ENCODE measurements around the gene THBS4.

DNA sequence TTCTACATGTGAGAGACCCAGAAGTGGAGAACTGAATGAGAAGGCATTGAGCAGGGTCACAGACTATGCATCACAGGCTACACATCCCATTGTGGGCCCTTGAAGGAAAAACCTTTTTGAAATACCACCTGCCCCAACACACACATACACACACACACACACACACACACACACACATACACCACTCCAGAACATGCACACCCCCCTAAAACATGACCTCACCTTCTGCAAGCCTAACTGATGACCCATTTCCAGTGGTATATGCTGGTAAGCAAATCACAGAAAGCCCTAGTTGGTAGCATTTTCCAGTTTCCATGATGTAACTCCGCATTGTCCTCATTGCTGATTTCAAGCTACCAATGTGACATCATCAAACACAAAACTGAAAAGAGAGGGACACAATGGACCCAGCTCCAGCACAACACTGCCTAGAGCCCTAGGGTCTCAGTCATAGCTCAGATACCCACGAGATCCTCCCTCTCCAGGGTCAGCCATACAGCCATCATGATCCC is 36.4 kb downstream of the THBS4 start:
- no peak for TF ChIP-seq FOXM1 (IDR thresholded peaks at IDR 0.05; ENCODE audit: borderline replicate concordance)
- TF ChIP-seq L3MBTL2 (conservative IDR thresholded peaks at IDR 0.05), result no peak
- no peak for TF ChIP-seq SP1 (IDR thresholded peaks at IDR 0.05)
- TF ChIP-seq, protein P1, sequence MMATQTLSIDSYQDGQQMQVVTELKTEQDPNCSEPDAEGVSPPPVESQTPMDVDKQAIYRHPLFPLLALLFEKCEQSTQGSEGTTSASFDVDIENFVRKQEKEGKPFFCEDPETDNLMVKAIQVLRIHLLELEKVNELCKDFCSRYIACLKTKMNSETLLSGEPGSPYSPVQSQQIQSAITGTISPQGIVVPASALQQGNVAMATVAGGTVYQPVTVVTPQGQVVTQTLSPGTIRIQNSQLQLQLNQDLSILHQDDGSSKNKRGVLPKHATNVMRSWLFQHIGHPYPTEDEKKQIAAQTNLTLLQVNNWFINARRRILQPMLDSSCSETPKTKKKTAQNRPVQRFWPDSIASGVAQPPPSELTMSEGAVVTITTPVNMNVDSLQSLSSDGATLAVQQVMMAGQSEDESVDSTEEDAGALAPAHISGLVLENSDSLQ (IDR thresholded peaks at IDR 0.05), result no peak
- TF ChIP-seq ELF4 (IDR thresholded peaks at IDR 0.05), result no peak
- TF ChIP-seq SUZ12 (IDR thresholded peaks at IDR 0.05), result no peak
- TF ChIP-seq FOXK2 (IDR thresholded peaks at IDR 0.05), result no peak
- TF ChIP-seq BHLHE40 (IDR thresholded peaks at IDR 0.05; ENCODE audit: borderline replicate concordance), result no peak

Data from HEK293T (cell line).